Middle frontal gyrus (tissue), 1 donor: Measurements from ENCODE around the gene DACT2.
"Not testable (repeated sequence)": the region's sequence is repeated elsewhere in the genome, so short reads cannot be mapped to it uniquely, and the experiment has no call there.

Experiments
- DNase-seq: peaks from one replicate; pipeline ENCODE4 v3.0.0-alpha.2; 2015; ENCODE audit warnings: low spot score; ENCODE audit errors: extremely low spot score

Gene DACT2

DNA sequence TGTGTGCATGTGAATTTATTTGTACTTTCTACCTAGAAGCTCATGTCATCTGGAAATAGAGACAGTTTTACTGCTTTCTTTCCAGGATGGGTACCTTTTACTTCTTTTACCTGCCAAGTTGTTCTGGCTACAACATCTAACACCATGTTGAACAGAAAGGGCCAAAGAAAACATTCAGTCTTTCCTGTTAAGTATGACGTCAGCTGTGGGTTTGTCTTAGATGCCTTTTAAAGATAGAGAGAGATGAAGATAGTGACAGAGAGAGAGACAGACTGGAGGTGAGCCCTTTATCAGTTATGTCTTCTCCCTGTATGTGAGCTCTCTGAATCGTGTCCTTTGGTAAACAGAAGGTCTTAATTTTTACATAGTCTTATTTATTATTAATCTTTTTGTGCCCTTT lies 3.4 kb upstream of the DACT2 start:
- no peak for DNase-seq

DNA sequence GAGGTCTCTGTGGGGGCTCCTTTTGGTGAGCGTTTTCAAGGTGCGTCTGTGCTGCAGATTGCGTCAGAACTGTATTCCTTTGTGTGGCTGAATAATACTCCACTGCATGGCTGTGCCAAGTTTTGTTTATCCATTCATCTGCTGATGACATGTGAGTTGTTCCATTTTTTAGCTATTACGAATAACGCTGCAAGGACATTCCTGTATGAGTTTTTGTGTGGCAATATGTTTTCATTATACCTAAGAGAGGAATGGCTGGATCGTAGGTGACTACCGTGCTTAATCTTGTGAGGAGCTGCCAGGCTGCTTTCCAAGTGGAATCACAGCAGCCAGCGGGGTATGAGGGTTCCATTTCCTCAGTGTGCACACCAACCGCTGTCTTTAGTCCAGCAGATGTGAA lies 1.1 kb upstream of the DACT2 start:
- no peak for DNase-seq

DNA sequence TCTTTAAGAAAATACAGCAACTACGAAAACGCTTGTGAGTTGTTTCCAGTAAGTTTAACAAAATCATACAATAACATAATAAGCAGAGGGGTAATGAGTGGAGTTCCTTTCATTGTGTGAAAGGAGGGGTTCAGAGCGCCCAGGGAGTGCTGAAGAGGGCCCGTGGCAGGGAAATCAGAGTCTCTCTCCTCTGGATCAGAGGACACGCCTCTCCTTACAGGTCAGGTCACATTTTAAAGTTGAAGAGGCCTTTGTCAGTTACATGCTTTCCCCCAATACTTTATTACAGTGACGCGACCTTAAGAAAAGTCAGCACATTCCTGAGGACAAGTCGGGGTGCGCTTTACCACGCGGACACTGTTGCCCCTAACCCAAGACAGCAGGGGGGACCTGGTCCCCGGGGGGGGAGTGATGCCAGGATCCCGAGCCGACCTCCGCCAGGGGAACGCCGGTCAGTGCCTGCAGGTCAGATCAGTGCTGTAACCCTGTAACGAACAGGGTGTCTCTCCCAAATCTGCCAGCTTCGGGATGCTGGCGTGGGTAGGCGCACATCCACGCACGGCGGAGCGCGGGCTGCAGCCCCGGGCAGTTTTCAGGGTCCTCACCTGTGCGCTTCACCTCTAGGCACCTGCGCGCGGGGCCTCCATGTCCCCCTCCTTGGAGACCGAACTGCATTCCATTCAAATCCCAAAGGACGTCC lies 848 bp downstream of the DACT2 start:
- no peak for DNase-seq

DNA sequence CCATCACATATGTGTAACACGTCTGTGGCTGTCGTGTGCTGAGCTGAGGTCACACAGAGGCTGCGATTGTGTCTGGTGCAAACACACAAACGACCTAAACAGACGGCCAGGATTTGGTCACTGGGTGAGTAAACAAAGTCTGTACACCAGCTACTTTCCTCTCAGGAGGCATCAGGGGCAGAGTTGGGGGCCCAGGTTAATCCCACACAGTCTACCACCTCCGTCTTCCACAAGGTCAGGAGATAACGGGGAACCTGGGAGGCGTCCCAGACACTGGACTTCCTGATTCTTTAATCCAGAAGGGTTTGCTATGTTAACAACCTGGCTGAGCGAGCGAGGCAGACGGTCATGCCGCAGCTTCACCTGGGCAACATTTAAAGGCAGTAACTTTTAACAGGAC lies 1.5 kb downstream of the DACT2 start:
- no peak for DNase-seq

DNA sequence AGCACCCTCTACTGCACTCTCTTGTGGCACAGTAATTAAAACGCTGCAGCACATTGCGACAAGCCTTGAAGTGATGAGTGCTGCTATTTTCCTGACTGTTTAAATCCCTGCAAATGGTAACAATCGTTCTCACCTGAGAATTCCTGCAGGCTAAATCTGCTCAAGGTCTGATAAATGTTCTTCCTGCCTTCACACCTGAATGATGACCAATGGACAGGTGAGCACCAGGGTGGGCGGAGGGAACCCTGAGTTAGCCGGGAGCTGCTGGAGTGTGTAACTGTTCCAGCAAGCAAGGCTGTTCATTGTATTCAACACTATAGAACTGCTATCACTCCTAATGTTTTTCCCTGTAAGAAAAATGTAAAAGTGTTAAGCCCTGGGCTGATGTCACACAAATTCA lies 4.0 kb downstream of the DACT2 start:
- DNase-seq: no peak

DNA sequence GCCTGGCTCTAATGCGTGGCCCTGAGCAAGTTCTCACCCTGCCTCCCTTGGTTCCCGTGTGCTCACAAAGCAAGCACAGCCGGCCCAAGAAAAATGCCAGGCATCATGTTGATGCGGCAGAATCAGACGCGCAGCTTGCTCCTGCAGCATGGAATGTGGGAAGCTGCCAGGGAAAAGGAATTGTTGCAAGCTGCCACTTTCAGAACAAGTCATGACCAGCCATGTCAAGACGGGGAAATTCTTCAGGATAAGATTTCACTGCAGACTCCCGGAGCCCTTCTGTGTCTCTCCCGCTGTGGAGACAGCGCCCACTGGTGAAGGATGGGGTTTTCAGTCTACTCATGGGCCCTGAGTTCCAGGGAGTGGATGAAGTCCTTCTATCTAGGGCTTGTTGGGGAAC lies 4.6 kb downstream of the DACT2 start:
- DNase-seq: no peak

DNA sequence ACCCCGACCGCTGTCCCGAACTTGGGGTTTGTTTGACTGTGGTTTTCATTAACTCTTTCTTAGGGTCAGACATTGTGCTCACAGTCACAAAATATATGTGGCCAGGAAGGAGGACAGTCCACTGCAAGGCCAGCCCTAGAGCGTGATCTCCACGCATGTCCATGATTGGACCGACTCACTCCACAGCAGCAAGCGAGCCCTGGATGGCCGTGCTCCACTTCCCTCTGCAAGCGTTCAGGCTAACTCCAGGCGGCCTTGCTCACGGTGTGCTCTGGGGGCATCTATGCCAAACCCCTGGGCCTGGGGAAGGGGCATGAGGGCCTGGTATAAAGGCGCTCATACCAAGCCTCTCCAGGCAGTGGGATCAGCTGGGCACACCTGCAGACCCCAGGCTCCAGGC lies 5.6 kb downstream of the DACT2 start:
- no peak for DNase-seq

DNA sequence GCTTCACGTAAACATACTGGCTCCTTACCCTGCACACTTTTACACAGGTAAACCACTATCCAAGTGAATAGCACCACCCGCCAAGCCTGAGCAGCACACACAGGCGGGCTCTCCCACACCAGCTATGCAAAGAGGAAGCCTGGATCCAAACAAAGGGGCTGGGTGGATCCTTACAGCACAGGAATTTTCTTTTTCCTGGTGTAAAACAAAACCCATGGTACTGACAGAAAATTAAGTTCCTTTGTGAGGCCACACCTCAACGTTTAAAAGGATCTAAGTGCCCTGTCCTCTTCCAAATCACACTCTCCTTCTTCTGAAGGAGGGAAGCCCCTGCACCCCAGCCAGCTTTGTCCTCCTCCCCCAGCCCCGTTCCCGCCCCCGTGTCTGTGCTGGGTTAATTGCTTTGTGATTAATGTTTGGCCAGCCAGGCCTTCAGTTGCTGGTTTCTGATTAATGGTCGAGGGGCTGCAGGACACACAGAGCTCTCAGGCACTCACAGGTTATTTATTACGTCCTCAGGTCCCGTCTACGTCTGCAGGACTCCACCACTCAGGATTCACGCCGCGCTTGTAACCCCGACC lies 6.1 kb downstream of the DACT2 start:
- DNase-seq: no peak

DNA sequence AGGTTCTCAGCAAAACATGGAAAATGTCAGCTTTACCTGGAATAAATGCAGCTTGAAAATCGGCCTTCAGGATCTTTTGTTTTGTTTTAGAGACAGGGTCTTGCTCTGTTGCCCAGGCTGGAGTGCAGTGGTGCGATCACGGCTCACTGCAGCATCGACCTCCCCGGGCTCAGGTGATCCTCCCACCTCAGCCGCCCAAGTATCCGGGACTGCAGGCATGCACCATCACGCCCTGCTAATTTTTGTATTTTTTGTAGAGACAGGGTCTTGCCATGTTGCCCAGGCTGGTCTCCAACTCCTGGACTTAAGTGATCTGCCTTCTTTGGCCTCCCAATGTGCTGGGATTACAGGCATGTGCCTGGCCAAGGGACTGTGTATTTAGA lies 7.5 kb downstream of the DACT2 start:
- not testable (repeated sequence) for DNase-seq

DNA sequence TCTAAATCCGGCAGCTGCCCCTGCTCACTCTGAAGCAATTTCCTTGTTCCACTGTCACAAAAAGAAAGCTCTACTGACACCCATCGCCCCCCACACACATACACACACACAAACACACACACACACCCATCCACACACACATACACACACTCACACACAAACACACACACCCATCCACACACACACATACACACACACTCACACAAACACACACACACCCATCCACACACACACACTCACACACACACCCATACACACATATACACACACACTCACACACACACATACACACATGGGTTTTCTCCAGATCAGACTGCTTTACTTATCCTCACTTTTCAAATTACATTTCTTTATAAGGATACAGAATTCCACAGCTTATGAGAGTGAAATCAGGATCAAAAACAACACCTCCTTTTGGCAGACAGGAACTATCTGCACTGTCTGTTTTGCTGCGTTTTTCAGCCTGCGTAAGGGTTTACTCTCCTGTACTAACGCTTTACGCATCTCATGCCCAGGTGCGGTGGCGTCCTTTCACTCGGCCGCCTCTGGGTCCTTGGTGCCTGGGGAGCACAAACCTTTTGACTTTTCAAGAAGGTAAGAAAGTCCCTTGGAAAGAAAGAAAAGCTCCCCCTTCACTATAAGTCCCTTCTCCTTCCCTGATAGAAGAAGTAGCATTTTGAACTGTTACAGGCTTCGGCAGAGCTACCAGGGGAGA lies 8.0 kb downstream of the DACT2 start:
- DNase-seq: no peak

DNA sequence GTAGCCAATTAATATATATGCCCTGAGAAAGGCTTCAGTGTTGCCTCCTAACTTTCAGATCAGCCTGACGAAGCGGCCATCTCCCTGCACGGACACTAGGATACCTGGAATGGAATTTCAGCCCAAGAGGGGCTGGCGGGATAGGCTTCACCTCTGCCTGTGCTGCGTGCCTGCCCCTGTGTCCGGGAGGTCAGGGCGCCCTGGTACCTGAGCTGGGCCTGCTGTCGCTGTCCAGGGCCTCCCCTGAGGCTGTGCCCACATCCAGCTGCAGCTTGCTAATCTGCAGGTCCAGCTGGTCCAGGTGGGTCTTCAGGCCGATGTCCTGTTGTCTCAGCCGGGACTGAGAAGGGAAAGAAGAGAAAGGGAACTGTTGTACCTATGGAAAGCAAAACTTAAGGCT lies 8.6 kb downstream of the DACT2 start:
- no peak for DNase-seq

DNA sequence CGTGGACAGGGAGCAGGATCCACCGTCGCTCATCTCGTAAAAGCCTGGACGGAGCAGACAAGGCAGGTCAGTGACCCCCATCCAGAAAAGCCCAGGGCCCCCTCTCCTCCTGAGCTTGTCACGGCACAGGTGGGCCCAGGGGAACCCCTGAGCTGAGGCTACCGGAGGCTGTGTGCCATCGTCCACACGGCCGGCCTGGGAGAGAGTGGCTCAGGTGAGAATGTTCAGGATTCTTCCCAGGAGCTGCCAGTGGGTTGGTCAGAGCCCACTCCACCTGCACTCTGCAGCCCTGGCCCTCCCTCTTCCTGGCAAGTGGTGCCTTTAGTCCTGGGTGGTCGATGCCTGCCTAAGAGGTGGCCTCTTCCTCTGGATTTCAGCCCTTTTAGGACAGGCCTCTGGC lies 9.2 kb downstream of the DACT2 start:
- no peak for DNase-seq

DNA sequence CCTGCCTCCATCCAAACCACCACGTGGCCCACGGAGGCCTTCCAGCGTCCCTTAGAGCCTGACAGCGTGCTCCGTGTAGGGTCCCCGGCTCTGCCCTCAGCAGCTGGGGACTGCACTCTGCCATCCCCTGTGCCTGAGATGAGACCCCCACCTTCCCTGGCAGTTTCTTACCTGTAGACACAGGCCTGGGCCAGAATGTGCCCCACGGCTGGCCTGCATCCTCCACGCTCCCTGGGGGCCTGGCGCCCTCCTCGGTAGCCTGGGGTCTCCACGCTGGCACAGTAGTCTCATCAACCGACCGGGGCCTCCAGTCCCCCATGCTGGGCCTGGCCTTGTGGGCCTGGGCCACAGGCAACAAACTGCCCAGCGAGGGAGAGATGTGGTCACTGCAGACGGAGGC lies 9.6 kb downstream of the DACT2 start:
- DNase-seq: no peak

DNA sequence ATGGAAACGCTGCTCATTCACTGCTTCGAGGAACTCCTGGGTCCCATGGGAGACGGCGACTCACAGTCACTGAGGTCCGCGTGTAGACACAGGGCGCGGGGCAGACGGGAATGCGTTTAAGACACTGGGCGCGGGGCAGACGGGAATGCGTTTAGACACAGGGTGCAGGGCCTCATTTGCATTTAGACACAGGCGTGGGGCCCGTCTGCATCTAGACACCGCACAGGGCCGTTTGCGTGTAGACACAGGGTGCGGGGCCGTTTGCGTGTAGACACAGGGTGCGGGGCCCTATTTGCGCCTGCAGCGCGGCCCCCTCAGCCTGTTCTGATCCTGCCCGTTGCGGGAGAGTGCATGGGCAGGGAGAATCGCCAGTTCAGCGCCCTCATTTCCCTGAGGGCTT lies 10.4 kb downstream of the DACT2 start:
- no peak for DNase-seq

DNA sequence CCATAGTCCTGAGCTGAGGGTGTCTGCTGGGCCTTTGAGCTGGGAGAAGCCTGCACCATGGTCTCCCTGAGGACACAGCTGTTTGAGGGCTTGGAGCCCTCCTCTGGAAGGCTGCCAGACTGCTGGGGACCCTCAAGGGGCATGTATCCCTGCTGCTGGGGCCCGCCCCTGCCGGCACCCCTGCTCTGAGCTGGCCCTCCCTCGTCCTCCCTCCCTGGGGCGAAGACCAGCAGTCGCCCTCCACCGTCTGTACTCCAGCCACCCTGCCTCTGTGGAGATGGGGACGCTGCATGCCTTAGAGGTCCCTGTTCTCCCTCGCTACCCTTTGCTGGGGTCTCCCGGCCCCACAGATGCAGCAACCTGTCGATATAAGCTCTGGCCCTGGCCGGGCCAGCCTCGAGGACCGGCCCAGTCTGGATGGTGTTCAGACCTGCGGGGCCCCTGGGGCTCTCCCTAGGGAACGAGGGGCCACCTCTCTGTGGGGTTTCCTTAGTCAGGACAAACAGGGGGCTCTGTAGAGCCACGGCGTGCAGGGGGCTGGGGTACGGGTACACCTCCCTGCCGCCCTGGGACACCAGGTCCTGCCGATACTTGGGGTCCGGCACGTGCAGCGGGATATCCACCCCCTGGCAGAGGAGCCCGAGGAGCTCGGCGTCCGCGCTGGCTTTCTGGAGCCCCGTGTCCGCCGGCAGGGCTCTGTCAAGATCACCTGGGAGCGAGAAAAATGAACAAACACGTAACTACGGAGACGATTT lies 11.0 kb downstream of the DACT2 start:
- DNase-seq: no peak

DNA sequence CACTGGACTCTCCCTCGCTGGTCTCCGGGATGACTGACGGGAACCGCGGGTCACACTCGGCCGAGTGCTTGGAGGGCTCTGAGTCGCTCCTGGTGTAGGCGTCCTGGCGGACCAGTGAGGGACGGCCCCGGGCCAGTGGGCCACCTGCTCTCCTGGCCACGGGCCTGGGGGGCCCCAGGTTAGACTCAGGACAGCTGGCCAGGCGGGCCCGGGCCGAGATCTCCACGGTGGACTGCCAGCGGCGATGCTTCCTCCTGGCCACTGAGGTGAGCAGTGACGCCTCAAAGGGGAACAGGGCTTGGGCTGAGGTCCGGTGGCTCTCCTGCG lies 11.9 kb downstream of the DACT2 start:
- DNase-seq: no peak

DNA sequence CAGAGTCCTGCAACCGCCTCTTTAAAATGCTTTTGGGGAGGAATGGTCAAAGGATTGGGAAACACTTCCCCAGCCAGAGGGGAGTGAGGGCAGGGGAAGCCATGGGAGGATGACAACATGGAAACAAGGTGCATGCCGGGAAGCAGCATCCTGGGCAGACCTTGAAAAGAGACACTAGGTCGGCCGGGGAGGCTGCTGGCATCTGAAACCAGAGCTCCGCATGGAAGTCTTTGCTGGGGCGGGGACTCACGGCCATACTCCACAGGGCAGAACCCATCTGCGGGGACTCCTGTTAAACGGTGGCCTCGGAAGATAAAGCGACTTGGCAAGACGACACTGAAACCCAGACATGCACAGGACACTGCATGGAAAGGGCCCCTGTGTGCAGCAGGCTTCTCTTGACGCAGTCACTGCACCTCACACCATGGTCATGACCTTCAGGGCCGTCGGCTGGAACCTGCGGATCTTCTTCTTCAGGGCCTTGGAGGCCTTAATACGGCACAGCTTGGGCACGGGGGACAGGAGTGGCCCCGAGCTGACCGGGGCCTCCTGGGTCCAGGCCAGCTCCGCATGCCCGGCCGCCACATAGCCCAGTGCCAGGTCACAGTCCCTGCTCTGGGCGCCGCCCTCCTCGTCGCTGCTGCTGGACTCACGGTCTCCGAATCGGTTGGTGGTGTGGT lies 12.4 kb downstream of the DACT2 start:
- DNase-seq: no peak

DNA sequence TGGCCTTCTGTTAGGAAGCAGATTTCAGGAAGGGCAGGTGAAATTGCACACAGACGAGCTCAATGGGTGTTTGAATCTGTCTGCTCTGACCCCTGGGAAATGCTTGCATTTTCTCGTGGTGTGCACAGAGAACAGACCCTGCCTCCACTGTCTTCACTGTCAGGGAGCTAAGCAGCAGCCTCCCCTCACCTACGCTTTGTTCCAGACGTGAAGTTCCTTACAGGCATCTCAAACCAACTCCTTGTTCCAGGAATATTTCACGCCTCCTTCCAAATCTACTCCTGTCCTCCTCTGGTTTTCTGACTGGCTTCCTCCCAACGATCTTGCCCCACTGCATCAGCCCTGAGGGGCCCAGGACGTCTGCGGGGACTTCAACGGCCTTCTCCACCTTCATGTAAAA lies 13.7 kb downstream of the DACT2 start:
- DNase-seq: no peak

DNA sequence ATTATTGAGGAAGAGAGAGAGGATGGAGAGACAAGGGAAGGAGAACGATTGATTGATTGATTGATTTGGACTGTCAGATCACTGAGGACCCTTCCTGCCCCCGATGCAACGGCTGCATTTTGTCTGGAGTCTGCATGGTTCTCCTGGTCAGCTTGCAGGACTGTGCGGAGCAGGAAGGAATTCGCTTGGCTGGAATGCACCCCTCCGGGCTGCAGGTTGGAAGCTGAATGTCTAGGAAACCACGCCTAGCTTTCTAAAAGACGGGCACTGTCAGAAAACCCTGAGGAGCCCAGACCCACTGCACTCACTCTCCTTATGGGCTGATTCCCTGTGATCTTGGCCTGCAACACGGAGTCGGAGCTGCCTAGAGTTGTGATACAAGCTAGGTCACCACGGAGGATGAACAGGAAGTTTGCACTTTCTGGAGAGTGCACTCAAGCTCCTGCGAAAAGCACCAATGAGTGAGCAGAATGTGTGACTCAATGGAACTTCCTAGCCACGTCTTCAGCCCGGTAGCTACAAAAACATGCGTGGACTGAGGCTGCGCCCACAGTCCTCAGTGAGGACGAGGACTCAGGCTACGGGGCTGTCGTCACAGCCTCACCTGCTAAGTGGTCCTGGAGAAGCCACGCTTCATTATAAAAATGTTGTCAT lies 14.4 kb downstream of the DACT2 start:
- no peak for DNase-seq

DNA sequence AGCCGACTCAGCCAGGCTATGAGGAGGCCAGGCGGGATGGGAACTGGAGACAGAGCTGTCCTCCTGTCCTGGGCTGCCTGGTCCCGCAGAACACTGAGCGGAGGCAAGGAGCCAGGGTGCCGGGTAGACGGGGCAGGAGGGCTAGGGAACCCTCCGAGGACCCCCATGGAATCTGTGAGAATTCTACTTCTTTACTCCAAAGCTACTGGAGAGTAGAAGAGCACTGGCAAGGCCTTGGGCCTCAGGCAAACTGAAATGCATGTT lies 14.9 kb downstream of the DACT2 start:
- DNase-seq: no peak

DNA sequence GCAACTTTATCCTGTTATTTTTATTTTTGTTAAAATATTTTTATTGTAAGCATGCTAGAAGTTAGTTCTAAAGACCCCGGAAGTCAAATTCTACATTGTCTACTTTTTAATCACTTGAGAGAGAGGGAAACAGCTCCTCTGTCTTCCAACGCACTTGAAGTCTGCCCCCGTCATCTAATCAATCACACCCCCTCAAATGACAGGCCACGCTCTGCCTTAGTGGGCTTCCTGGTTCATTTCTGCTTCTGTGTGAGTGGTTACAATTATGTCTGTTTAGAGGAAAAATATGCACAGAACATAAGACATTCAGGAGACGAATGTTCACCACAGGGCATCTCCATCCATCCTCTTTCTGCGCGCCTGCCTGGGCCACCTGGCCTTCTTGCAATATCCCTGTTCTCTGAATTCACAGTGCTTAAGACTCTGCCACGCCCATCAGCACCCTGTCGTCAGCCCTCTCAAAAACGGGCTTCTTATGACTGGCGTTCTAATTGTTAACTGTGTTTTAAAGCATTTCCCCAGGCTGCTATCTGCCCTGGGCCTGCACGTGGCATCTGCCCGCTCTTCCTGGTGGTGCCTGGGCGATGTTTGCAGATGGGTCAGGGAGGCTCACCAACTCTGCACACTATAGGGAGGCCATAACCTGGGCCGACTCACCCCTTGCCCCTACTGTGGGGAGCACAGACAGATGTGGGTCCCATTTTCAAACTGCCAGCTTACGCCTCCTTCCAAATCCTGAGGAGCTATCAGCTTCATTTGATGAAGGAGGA lies 15.4 kb downstream of the DACT2 start:
- no peak for DNase-seq
